ENCODE measurements around the gene UBE2U.

Gene UBE2U

GRCh38 chr1:64203420-64203819 is at the start of gene UBE2U:
TSS of gene UBE2U (plus strand) at chr1:64203623. CDS start at chr1:64204051, 428 bp downstream.
- DNase-seq: no peak

GRCh38 chr1:64155278-64155677 is 48.1 kb upstream of the UBE2U start:
- DNase-seq: no peak

- DNase-seq: no peak
Measured at GRCh38 chr1:64161357-64161941, 42.0 kb upstream of the UBE2U start.

- no peak for DNase-seq
Measured at GRCh38 chr1:64162151-64162550, 41.3 kb upstream of the UBE2U start.

GRCh38 chr1:64162804-64163203 is 40.6 kb upstream of the UBE2U start:
- no peak for DNase-seq

- DNase-seq: no peak
Measured at GRCh38 chr1:64163431-64163830, 40.0 kb upstream of the UBE2U start.

- no peak for DNase-seq
Measured at GRCh38 chr1:64163970-64164369, 39.5 kb upstream of the UBE2U start.

GRCh38 chr1:64166629-64167028 is 36.8 kb upstream of the UBE2U start:
- no peak for DNase-seq

- DNase-seq: no peak
Measured at GRCh38 chr1:64167176-64167575, 36.2 kb upstream of the UBE2U start.

- no peak for DNase-seq
Measured at GRCh38 chr1:64171246-64171645, 32.2 kb upstream of the UBE2U start.

- no peak for DNase-seq
Measured at GRCh38 chr1:64171797-64172281, 31.6 kb upstream of the UBE2U start.

GRCh38 chr1:64172458-64172983 is 30.9 kb upstream of the UBE2U start:
- no peak for DNase-seq

- no peak for DNase-seq
Measured at GRCh38 chr1:64173336-64173940, 30.0 kb upstream of the UBE2U start.

- no peak for DNase-seq
Measured at GRCh38 chr1:64175639-64176038, 27.8 kb upstream of the UBE2U start.

- DNase-seq: no peak
Measured at GRCh38 chr1:64176659-64177058, 26.8 kb upstream of the UBE2U start.

GRCh38 chr1:64179588-64179987 is 23.8 kb upstream of the UBE2U start:
- no peak for DNase-seq

- no peak for DNase-seq
Measured at GRCh38 chr1:64182207-64182606, 21.2 kb upstream of the UBE2U start.

GRCh38 chr1:64183395-64184002 is 19.9 kb upstream of the UBE2U start:
- DNase-seq: no peak

- no peak for DNase-seq
Measured at GRCh38 chr1:64184003-64184440, 19.4 kb upstream of the UBE2U start.

- no peak for DNase-seq
Measured at GRCh38 chr1:64186138-64186897, 17.1 kb upstream of the UBE2U start.

GRCh38 chr1:64186898-64187280 is 16.5 kb upstream of the UBE2U start:
- no peak for DNase-seq

GRCh38 chr1:64187646-64188045 is 15.8 kb upstream of the UBE2U start:
- DNase-seq: no peak

GRCh38 chr1:64192290-64192689 is 11.1 kb upstream of the UBE2U start:
- DNase-seq: no peak

Measured in NCI-H1048 (cell line).